ENCODE data around the gene MAFG.

The MAFG gene

DNA sequence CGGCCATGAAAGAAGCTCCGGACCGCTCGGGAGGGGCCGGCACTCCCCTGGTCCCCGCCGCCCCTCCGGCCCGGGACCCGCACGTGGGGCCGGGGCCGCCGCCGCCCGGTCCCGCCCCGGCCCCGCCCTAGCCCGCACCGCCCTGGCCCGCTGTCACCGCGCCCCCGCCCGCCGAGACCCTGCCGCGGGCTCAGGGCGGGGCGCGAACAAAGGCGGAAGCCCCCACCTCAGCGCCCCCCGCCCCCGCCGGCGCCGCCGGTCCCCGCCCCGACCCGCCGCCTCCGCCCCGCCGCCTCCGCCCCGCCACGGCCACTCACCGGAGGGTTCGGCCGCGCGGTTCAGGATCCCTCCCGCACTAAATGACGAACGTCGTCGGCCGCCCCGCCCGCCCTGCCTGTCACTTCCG, 56.6 kb downstream of the MAFG start, which contains the start of gene ARHGDIA:
TSS of gene ARHGDIA (minus strand) at position 357 of the 406 bp plus-strand sequence. CDS start 1,407 bp downstream, outside the sequence.
- peak within 1 kb of the TSS; percentile 95 to 100 (median 100) for H3K9ac ChIP-seq
- no peaks in the 10 kb centered on the region for H3K9me3 ChIP-seq (replicated peaks in 1 of 11)
- peaks cover 24 to 42% (median 37%) of the 10 kb centered on the region in 11 experiments for H3K36me3 ChIP-seq
- peak within 1 kb of the TSS; percentile 76 to 99 (median 96) for H3K4me3 ChIP-seq
- peak within 1 kb of the TSS; percentile 93 to 100 (median 99) for H3K4me2 ChIP-seq
- no peaks in the 10 kb centered on the region for H3K27me3 ChIP-seq
- peaks cover 44 to 49% (median 48%) of the 10 kb centered on the region in 11 experiments for H4K20me1 ChIP-seq
- H3K4me1 ChIP-seq = peaks cover 47 to 65% (median 59%) of the 10 kb centered on the region in 10 experiments
- peak within 1 kb of the TSS; percentile 96 to 100 (median 100) for H3K27ac ChIP-seq
- no peak for TF ChIP-seq Cebpa-rat (IDR thresholded peaks at IDR 0.05)

DNA sequence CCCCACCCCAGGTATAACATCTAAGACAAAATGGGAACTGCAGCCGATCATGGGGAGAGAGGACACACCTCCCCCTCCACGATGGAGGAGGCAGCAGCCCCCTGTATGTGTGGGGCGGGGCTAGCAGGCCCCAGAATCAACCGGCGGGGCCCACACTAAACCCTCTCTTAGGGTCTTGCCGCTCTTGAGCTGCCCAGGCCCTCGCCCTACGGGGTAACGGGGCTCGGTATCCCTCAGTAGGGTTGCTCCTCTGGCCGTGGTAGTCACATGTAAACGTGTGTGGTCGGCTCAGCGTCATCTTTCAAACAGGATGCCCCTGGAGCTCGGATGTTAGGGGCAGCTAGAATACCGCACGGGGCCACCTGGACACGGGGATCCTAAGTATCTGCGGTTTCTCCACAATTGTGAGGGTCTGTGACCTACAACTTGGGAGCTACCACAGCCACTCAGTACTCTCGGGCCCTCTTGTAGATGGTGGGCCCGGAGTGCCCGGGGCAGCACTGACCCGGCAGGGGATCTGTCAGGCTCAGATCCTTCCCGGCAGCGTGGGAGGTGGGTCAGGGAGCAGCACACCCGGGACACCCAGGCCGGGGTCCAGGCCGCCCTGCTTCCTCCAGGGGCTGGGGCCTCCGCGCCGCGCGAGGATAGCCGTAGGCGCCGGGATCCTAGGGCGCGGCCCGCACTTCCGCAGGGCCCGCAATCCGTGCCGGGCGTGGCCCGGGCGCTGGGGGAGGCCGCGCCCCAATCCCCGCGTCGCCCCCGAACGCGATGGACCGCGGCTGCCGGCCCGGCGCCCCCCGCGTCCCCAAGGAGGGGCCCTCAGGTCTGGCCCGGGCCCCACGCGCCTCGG, 57.2 kb downstream of the MAFG start:
- Histone ChIP-seq H3K36me3 (peaks cover 24 to 48% (median 38%) of the 10 kb centered on the region in 11 experiments), H3K27me3 (no peaks in the 10 kb centered on the region), H3K27ac (peak overlapping the region; percentile 96 to 100 (median 100)), H3K9me3 (replicated peaks in 1 of 11) (no peaks in the 10 kb centered on the region), H3K9ac (peak overlapping the region; percentile 95 to 100 (median 100)), H3K4me2 (peak overlapping the region; percentile 89 to 99 (median 97)), H3K4me3 (peak overlapping the region; percentile 76 to 99 (median 96)), H3K4me1 (peaks cover 54 to 71% (median 66%) of the 10 kb centered on the region in 10 experiments), H4K20me1 (peaks cover 51 to 55% (median 54%) of the 10 kb centered on the region in 11 experiments)
- TF ChIP-seq Cebpa-rat (IDR thresholded peaks at IDR 0.05) = no peak

DNA sequence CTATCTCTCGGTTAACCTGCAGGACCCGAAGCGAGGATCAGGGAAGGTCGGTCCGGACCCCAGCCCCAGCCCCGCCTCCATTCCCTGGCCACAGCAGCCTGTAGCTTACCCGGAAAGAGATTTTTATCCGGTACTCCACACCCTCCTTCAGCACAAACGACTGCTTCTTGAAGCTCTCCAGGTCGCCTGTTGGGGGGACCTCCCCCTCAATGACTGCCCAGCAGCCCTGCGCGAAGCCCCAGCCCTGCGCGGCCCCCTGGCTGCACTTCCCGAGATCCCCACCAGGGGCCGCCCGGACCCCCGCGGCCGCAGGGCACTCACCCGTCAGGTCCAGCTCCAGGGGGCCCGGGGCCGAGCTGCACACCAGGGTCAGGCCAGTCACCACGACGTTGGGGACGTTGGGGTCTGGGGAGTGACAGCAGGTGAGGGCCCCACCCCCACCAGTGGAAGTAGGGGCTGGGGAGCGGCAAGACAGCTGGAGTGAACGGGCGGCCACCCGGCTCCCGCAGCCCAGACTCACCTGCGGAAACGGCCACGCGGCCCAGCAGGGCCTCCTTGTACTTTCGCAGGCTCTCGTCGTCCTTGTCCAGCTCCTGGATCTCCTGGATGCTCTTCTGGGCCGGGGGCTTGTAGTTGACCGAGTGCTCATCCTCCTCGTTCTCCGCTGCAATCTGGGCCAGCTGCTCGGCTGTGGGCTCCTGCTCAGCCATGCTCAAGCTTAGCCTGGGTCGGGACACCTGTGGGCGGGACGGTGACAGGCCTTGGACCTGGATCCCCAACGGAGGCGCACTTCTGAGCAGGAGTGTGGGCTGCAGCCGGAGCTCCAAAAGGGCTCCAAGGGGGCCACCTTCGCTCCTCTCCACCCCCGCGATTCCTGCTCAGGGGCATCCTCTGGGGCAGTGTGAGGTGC, 58.1 kb downstream of the MAFG start:
- H3K4me1 ChIP-seq = peaks cover 58 to 80% (median 71%) of the 10 kb centered on the region in 10 experiments
- peak overlapping the region; percentile 89 to 99 (median 97) for H3K4me2 ChIP-seq
- no peaks in the 10 kb centered on the region for H3K9me3 ChIP-seq (replicated peaks in 1 of 11)
- peak overlapping the region; percentile 76 to 99 (median 96) for H3K4me3 ChIP-seq
- no peak for TF ChIP-seq Cebpa-rat (IDR thresholded peaks at IDR 0.05)
- H3K9ac ChIP-seq = peak overlapping the region; percentile 95 to 100 (median 100)
- H4K20me1 ChIP-seq = peaks cover 55 to 63% (median 61%) of the 10 kb centered on the region in 11 experiments
- H3K27ac ChIP-seq = peak overlapping the region; percentile 96 to 100 (median 100); a peak in 21 of 22 replicates
- peaks cover 24 to 53% (median 39%) of the 10 kb centered on the region in 11 experiments for H3K36me3 ChIP-seq
- H3K27me3 ChIP-seq = no peaks in the 10 kb centered on the region

DNA sequence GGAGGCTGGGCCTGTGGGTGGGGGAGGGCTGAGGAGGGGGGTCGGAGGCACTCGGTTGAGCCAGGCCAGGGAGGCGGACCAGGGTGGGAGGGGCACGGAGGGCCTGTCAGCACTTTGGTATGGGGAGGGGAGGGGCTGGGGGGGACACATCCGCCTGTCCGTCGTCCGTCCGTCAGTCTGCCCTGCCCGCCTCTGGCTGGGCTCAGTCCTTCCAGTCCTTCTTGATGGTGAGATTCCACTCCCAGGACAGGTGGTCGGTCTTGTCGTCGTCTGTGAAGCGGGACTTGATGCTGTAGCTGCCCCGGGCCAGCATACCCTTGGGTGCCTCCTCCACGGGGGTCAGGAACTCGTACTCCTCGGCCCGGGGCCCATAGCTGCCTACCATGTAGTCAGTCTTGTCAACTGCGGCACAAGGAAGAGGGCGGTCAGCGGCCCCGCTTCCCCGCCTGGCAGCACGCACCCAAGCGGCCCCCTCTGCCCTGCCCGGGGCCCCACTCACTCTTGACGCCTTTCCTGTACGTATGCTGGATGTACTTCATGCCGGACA, 58.8 kb downstream of the MAFG start:
- H3K4me1 ChIP-seq = peaks cover 65 to 85% (median 75%) of the 10 kb centered on the region in 10 experiments
- no peak for TF ChIP-seq Cebpa-rat (IDR thresholded peaks at IDR 0.05)
- H3K4me2 ChIP-seq = peak overlapping the region; percentile 89 to 99 (median 97)
- H3K27me3 ChIP-seq = no peaks in the 10 kb centered on the region
- H3K9ac ChIP-seq = peak overlapping the region; percentile 95 to 100 (median 100); a peak in 21 of 22 replicates
- H3K4me3 ChIP-seq = peak overlapping the region; percentile 76 to 99 (median 96)
- peak overlapping the region in 8 of 11 experiments; percentile 40 to 100 (median 100); a peak in 8 of 22 replicates for H3K27ac ChIP-seq
- no peaks in the 10 kb centered on the region for H3K9me3 ChIP-seq (replicated peaks in 1 of 11)
- peaks cover 24 to 53% (median 42%) of the 10 kb centered on the region in 11 experiments for H3K36me3 ChIP-seq
- H4K20me1 ChIP-seq = peaks cover 55 to 70% (median 68%) of the 10 kb centered on the region in 11 experiments
